H1 (cell line): ENCODE results near the gene DCDC2C. TPM values are rescaled to one million over a fixed set of nuclear protein-coding genes. Genes with fewer than 3 reads are reported as not detected.

Source experiments
- EGR1 ChIP-seq: IDR thresholded peaks from 2 replicates; pipeline ENCODE4 v1.6.1; 2011; ENCODE audit warnings: low read depth, low read length, borderline replicate concordance
- GTF2F1 ChIP-seq: IDR thresholded peaks from 2 replicates; pipeline ENCODE4 v1.6.1; 2012; ENCODE audit warnings: low read depth, low read length, improper control_type of control experiment, borderline replicate concordance
- NRF1 ChIP-seq: IDR thresholded peaks from 2 replicates; pipeline ENCODE4 v1.6.1; 2011; ENCODE audit warnings: mild to moderate bottlenecking, low read depth, low read length, improper control_type of control experiment
- SIN3A ChIP-seq, 2 experiments: IDR thresholded peaks in 1 of 2; conservative IDR thresholded peaks in 1 of 2; 2 replicates each; pipeline ENCODE4 v1.6.1; 2011 to 2012; ENCODE audit warnings: low read length in 2 of 2, improper control_type of control experiment in 1 of 2, low read depth in 1 of 2, mild to moderate bottlenecking in 1 of 2
- TBP ChIP-seq: IDR thresholded peaks from 2 replicates; pipeline ENCODE4 v1.6.1; 2011; ENCODE audit warnings: low read depth, low read length, improper control_type of control experiment
- polyA plus RNA-seq, 7 experiments: library from polyadenylated mRNA; depleted of rRNA in 3 of 7; stranded (reverse) in 5 of 7; unstranded in 2 of 7; fragments of >200 nt in 5 of 7; fragments of 200-250 nt in 2 of 7; gene quantifications; 1 replicate in 5 of 7; 2 replicates in 1 of 7; 4 replicates in 1 of 7; pipeline versions ENCODE4 v1.2.1 to v1.2.3, GENCODE V29; 2011 to 2013; ENCODE audit warnings: missing spikeins in 2 of 7, mixed read lengths in 2 of 7
- total RNA-seq: library from RNA; stranded (reverse); fragmentation: NEBNext Ultra II Directional; extraction: Animal tissue kit (Norgen Biotek cat#: 25700); gene quantifications from 2 replicates; pipeline ENCODE4 v1.2.1, GENCODE V29; 2021

DCDC2C gene
- total and polyA plus RNA-seq, 2 of the 8 experiments (the other 6 are each of a cell fraction or from before 2014, with no cell fraction given), result 0.50 TPM; not detected in 1

DNA sequence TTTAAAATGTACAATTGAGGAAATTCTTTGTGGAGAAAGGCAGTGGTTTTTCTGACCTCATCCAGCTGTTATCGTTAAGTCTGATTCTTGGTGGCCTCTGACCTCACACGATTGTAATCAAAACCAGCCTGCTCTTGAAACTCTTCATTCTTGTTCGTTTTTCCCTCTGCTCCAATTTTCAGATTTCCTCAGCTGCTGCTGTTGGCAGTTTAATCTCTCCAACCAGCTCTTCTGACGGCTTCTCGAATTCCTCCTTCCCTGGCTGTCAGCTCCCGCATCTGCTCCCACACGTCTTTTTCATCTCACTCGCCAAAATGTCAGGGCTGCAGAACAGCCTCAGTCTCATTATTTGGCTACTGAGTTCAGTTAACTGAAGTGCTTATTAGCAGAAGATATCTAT is 136.1 kb downstream of the DCDC2C start (continued):
- TF ChIP-seq SIN3A (conservative IDR thresholded peaks at IDR 0.05 in 1 of 2, IDR thresholded peaks at IDR 0.05 in 1 of 2; ENCODE audit: low read depth in 1 of 2, low read length in 2 of 2), result no peak
- TF ChIP-seq TBP, result no peak
- no peak for TF ChIP-seq GTF2F1
- no peak for TF ChIP-seq EGR1
- no peak for TF ChIP-seq NRF1
- TF ChIP-seq, all 59 proteins: peak for 0
